LNCAP (cell line): ENCODE measurements around the gene LEAP2.

ENCODE experiments used
- TF ChIP-seq, protein P1 (sequence below): fragments of 450-650 bp; IDR thresholded peaks from 2 replicates; pipeline ENCODE4 v1.5.1; 2017; ENCODE audit warnings: mild to moderate bottlenecking

The LEAP2 gene

DNA sequence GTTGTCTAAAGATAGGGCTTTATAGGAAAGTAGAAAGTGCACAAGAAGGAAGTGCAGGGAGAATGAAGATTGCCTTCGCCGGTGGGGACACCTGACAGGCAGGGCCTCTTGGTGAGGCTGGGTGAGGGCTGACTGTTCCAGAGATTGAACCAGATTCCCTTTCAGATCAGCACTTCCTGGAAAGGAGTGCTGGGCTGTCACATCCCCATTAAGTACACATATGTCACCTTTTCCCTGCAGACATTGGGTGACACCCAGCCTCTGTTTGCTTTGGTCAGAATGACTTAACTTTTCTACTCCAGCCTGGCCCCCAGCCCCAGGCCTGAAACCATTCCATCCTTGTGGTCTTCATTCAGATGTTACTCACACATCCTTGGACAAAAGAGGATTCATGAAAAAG lies 35.6 kb upstream of the LEAP2 start:
- TF ChIP-seq, protein P1, sequence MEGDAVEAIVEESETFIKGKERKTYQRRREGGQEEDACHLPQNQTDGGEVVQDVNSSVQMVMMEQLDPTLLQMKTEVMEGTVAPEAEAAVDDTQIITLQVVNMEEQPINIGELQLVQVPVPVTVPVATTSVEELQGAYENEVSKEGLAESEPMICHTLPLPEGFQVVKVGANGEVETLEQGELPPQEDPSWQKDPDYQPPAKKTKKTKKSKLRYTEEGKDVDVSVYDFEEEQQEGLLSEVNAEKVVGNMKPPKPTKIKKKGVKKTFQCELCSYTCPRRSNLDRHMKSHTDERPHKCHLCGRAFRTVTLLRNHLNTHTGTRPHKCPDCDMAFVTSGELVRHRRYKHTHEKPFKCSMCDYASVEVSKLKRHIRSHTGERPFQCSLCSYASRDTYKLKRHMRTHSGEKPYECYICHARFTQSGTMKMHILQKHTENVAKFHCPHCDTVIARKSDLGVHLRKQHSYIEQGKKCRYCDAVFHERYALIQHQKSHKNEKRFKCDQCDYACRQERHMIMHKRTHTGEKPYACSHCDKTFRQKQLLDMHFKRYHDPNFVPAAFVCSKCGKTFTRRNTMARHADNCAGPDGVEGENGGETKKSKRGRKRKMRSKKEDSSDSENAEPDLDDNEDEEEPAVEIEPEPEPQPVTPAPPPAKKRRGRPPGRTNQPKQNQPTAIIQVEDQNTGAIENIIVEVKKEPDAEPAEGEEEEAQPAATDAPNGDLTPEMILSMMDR, result no peak

DNA sequence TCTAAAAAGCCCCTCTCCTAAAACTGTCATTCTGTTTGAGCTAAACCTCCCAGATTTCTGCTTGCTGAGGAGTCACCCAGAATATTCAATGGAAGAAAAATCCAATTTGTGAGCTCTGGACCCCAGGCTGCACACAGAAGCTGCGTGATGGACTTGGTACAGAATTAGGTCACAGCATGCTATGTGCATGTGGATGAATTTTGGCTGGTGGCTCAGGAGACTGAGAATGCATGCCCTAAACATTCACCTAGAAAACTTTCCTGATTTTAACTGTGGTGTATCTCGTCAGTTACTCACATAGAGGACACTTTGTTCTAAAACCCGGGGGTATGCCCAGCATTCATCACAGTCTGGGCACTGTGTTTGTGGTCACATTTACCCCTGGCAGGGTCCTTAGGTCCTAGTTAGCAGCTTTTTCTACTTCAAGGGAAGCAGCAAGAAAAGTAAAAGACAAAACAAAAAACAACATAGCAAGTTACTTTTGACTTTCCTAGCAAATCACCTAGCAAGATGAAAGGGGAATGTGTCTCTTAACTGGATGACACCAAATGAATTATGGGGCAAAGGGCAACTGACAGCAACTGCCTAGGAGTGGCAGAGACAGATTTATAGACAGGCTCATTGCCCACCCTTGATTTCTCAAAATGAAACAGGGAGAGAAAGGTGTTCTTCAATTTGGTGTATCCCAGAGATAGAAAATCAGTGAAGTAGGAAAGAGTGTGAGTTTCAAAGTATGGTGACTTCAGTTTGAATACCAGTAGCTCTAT lies 34.8 kb upstream of the LEAP2 start:
- TF ChIP-seq, protein P1, result no peak

DNA sequence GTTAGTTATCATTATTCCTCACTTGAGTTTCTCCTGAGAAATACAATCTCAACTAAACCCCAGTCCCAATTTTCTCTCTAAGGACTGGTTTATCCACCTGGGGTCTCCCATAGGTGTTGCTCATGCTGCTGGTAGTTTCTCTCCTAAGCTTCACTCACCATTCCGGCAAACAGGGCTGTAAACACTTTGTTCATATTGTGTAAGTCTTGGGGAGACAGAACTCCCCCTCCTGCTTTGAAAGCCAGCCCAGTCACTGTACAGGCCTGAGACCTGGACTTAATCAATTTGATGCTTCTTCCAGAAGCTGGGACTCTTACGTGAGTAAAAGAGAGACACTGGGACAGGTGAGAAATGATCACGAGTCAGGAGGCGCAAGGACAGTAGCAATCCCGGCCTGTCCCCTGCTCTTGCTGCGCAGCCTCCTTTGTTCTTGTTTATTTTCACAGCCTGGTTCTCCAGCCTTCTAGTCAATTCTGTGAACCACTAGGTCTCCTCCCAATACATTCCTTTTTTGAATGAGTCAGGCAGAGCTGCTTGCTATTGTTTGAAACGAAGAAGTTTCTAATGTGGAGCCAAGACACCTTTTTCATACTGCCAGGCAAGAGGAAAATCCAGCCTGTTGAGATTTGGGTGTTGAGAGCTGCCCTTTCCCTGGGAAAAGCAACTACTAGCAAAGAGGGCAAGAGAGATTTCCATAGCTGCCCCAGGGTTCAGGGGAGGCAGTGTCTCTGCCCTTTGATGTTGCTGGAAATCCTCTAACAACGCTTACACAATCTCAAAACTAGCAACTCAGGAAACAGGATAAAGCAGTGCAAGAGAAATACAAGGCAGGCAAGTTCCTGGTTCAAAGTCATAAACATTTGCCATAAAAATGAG lies 33.8 kb upstream of the LEAP2 start:
- TF ChIP-seq, protein P1, result no peak

DNA sequence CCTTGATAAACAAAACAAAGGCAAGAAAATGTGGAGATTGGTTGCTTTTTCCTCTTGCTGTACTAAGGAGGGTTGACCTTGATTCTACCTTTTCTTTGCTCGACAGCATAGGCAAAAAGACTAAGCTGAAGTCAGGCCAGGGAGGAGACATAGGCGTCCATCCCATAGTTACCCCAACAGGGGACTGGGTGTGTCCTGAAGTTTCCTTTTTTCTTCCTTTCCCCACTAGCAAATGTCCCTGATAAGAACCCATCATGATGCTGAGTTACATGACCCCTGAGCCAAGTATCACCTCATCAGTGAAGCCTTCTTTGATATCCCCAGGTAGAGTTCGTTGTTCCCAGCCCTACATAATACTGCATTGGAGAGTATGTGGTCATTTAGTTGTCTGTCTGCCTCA lies 33.2 kb upstream of the LEAP2 start:
- TF ChIP-seq, protein P1, result no peak

DNA sequence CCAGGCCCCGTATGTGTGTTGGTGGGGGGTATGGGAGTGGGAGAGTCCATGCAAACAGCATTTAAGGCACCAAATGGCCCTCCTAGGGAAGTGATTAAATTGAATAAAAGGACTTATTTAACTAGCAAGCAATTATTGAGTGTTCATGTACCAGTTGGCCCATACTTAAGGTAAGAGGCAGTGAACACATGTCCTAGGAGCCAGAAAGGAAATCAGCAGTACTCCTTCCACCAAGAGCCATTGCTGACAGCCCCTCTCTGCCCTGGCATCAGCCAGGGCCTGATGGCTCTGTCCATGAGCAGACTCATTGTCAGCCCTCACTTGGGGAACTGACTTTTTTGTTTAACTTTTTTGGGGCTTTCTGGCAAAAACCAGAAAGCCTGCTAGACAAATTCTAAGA lies 32.6 kb upstream of the LEAP2 start:
- TF ChIP-seq, protein P1, result no peak

DNA sequence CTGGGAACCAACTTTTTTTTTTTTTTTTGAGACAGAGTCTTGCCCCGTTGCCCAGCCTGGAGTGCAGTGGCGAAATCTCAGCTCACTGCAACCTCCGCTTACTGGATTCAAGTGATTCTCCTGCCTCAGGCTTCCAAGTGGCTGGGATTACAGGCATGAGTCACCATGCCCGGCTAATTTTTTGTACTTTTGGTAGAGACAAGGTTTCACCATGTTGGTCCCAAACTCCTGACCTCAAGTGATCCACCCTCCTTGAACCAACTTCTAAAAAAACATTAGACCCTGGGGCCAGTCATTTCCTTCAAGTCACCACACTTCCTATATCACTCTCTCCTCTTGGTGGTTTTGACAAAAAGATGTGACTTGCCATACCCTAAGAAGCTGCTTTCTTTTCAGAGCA lies 32.2 kb upstream of the LEAP2 start:
- TF ChIP-seq, protein P1, result no peak

DNA sequence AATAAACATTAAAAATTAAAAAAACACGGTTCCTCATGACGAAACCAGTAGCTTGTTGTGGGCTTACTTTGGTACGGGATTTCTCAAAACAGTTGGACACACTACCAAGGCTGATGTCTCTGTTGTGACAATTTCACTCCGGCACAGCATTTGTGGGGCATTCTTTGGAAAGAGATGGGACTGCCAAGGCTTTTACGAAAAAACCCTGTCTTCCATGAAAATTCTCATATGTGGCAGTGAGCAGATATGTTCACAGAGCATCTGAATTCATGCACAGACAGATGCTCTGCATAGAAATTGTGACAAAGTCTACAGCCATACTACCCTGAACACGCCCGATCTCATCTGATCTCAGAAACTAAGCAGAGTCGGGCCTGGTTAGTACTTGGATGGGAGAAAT lies 25.2 kb upstream of the LEAP2 start:
- TF ChIP-seq, protein P1, result no peak
